Ovary (tissue), 9 donors: ENCODE measurements around the gene EMSY. TPM values are rescaled to one million over a fixed set of nuclear protein-coding genes. Genes with fewer than 3 reads are reported as not detected.
"Not testable (repeated sequence)": the region's sequence is repeated elsewhere in the genome, so short reads cannot be mapped to it uniquely, and the experiment has no call there.

Experiments used
- DNase-seq, 5 donors: peaks; one replicate each; pipeline ENCODE4 v3.0.0-alpha.2; 2019 to 2020
- H3K27ac ChIP-seq, 2 donors: fragments of 200-600 bp; one replicate each; pipeline versions ENCODE4 v1.5.1 to v1.8.0; 2019 to 2022
- H3K27me3 ChIP-seq: fragments of 200-600 bp; one replicate; pipeline ENCODE4 v1.8.0; 2022
- H3K36me3 ChIP-seq: fragments of 200-600 bp; sonication (generic); one replicate; pipeline ENCODE4 v1.5.1; 2019
- H3K4me1 ChIP-seq: one replicate; pipeline ENCODE4 v1.8.1; 2013; ENCODE audit warnings: mild to moderate bottlenecking, moderate library complexity; ENCODE audit not compliant: insufficient read depth
- H3K4me3 ChIP-seq: fragments of 200-600 bp; sonication (generic); one replicate; pipeline ENCODE4 v1.5.1; 2017
- H3K9me3 ChIP-seq, 2 donors: fragments of 200-600 bp in 1 of 2; sonication (generic) in 1 of 2; one replicate each; pipeline versions ENCODE4 v1.5.1 to v1.8.1; 2013 to 2019; ENCODE audit warnings: mild to moderate bottlenecking in 1 of 2, moderate library complexity in 1 of 2
- CTCF ChIP-seq, 3 donors: fragments of 450-650 bp in 2 of 3; fragments of 200-600 bp in 1 of 3; IDR thresholded peaks; one replicate each; pipeline versions ENCODE4 v1.5.1 to v1.8.0; 2016 to 2022; ENCODE audit warnings: antibody characterized with exemption in 3 of 3, mild to moderate bottlenecking in 1 of 3
- EP300 ChIP-seq: sonication (generic); formaldehyde crosslinking; IDR thresholded peaks from one replicate; pipeline ENCODE4 v1.6.1; 2017; ENCODE audit warnings: antibody characterized with exemption
- POLR2A ChIP-seq: fragments of 450-650 bp; IDR thresholded peaks from one replicate; pipeline ENCODE4 v1.6.1; 2017; ENCODE audit warnings: antibody characterized with exemption, mild to moderate bottlenecking, moderate library complexity
- WGBS, 3 donors: extraction: QIAGEN DNeasy Blood & Tissue Kit in 1 of 3; methylation state at CpG; one replicate each; pipeline versions ENCODE4 v1.1.5 to v1.1.7; 2013 to 2017; 5-methylcytosine and 5-hydroxymethylcytosine counted together
- intact Hi-C, 4 donors: fragments of 100-400 bp; cut with DNase I; formaldehyde crosslinking; loops; one replicate each; pipeline versions ENCODE4 v1.11.0 to v1.15.1; 2022 to 2023
- polyA plus RNA-seq, 2 donors: library from polyadenylated mRNA; stranded (reverse); fragments of 200-250 nt in 1 of 2; fragments of 350-450 nt in 1 of 2; fragmentation: Illumina TruSeq in 1 of 2; extraction: RNeasy Lipid Tissue Mini Kit (QIAGEN cat#74804) in 1 of 2; gene quantifications; one replicate each; pipeline ENCODE4 v1.2.3, GENCODE V29; 2013 to 2014
- total RNA-seq, 7 donors: library from RNA; depleted of rRNA in 2 of 7; stranded (reverse); fragments of >200 nt in 2 of 7; fragmentation: NEBNext Ultra II Directional in 3 of 7; extraction: Animal tissue kit (Norgen Biotek cat#: 25700) in 3 of 7; gene quantifications; one replicate each; pipeline versions ENCODE4 v1.1.0 to v1.2.4, GENCODE V29; 2016 to 2023
- donor health status: DM: no; HTN: no; CAD: no; lungs with moderate emphysema.
- donor health status: DM: no; HTN: no; CAD: no.
- donor health status: Bipolar disorder and iron deficiency.
- donor health status: DM: yes; HTN: yes; CAD: no.
- donor health status: DM: no; HTN: no; CAD: no.
- donor health status: DM: yes; HTN: yes; CAD: no.

The EMSY gene
- total and polyA plus RNA-seq, 9 donors = 8.8 to 56.0 (median 28.7) TPM

GRCh38 chr11:76592961-76593360, 148.1 kb downstream of the EMSY start:
- TF ChIP-seq CTCF (IDR thresholded peaks at IDR 0.05) (no peak), EP300 (no peak), POLR2A (no peak)
- no peaks in the 10 kb centered on the region for H3K4me1 ChIP-seq
- H3K9me3 ChIP-seq = no peaks in the 10 kb centered on the region
- H3K27ac ChIP-seq = no peak overlapping the region
- no peak overlapping the region for H3K4me3 ChIP-seq
- no peaks in the 10 kb centered on the region for H3K27me3 ChIP-seq
- DNase-seq = no peak
- intact Hi-C loops = loop anchor here in 1 of 4 donors (10.0 kb wide), 1 partner anchor 82 kb away; the partner anchor contains the start of gene LRRC32
- WGBS, 3 donors = 92 to 97% (median 94%) methylated on average over 3 of the region's 3 CpGs
- no peaks in the 10 kb centered on the region for H3K36me3 ChIP-seq

GRCh38 chr11:76595091-76595490, 150.3 kb downstream of the EMSY start:
- H3K27ac ChIP-seq, H3K9me3 ChIP-seq, DNase-seq, H3K4me1 ChIP-seq, H3K27me3 ChIP-seq, H3K36me3 ChIP-seq, H3K4me3 ChIP-seq: not testable (repeated sequence)
- 81 to 92% (median 91%) methylated on average over 4 of the region's 4 CpGs for WGBS, 3 donors
- intact Hi-C loops = loop anchor here in 3 of 4 donors (5.0 to 10.0 kb wide), 3 partner anchors 77 to 82 kb away; partner anchors contain the start of gene LRRC32 (in 2 of the 3)

DNA sequence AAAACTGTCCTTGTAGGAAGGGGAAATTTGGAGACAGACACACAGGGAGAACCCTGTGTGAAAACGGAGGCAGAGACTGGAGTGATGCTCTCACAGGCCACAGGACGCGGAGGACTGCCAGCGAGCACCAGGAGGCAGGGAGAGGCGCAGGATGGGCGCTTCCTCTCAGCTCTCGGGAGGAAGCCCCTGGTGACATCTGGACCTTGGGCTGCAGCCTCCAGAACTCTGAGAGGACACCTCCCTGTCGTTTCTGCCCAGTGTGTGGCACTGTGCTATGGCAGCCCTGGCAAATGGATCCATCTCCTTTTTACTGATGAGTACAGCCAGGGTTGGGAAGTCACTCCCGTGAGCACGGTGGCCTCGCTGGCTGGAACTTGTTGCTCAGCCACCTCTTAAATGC, 151.8 kb downstream of the EMSY start:
- WGBS, 3 donors = 74 to 82% (median 75%) methylated on average over 11 of the region's 11 CpGs
- intact Hi-C loops = loop anchor here in 3 of 4 donors (5.0 to 10.0 kb wide), 3 partner anchors 76 to 81 kb away; partner anchors contain the start of gene LRRC32 (in 2 of the 3)
- no peak for DNase-seq

GRCh38 chr11:76597533-76598425, 153.0 kb downstream of the EMSY start:
- intact Hi-C loops = loop anchor here in 3 of 4 donors (5.0 to 10.0 kb wide), 3 partner anchors 75 to 80 kb away; partner anchors contain the start of gene LRRC32 (in 2 of the 3)
- Histone ChIP-seq H3K4me1 (peaks cover 5% of the 10 kb centered on the region), H3K36me3 (no peaks in the 10 kb centered on the region), H3K27ac (no peak overlapping the region), H3K9me3 (no peaks in the 10 kb centered on the region), H3K27me3 (no peaks in the 10 kb centered on the region), H3K4me3 (no peak overlapping the region)
- TF ChIP-seq POLR2A (no peak), EP300 (no peak), CTCF (IDR thresholded peaks at IDR 0.05) (no peak)
- WGBS, 3 donors = 78 to 84% (median 83%) methylated on average over 11 to 12 of the region's 12 CpGs
- peak in 1 of 5 donors; percentile 13 for DNase-seq

More for the DNA sequence above, 151.8 kb downstream of the EMSY start:
- TF ChIP-seq EP300 = no peak
- no peak for TF ChIP-seq CTCF (IDR thresholded peaks at IDR 0.05)
- no peak for TF ChIP-seq POLR2A
- Histone ChIP-seq H3K9me3 (no peaks in the 10 kb centered on the region), H3K27me3 (no peaks in the 10 kb centered on the region), H3K4me3 (no peak overlapping the region), H3K27ac (no peak overlapping the region), H3K4me1 (no peaks in the 10 kb centered on the region), H3K36me3 (no peaks in the 10 kb centered on the region)
